Measurements from ENCODE around the gene SNX9. TPM values are rescaled to one million over a fixed set of nuclear protein-coding genes. Genes with fewer than 3 reads are reported as not detected.

The SNX9 gene
- total RNA-seq, 6 donors from 2014 or later, result 13.6 to 31.6 (median 19.0) TPM

- WGBS, 2 donors, result 81 to 92% methylated on average over 2 of the region's 2 CpGs
Observed at GRCh38 chr6:157808405-157808950, 14.6 kb upstream of the SNX9 start.

GRCh38 chr6:157809613-157810012 lies 13.4 kb upstream of the SNX9 start:
- Histone ChIP-seq H3K27ac (no peak overlapping the region), H3K36me3 (no peaks in the 10 kb centered on the region), H3K4me1 (peaks cover 0 to 2% (median 0%) of the 10 kb centered on the region in 4 donors), H3K4me3 (no peak overlapping the region), H3K9me3 (peaks cover 0 to 5% (median 2%) of the 10 kb centered on the region in 4 donors), H3K27me3 (no peaks in the 10 kb centered on the region)
- no peak for ATAC-seq (ENCODE audit: low FRiP score in 2 of 2)
- TF ChIP-seq POLR2A (IDR thresholded peaks at IDR 0.05) (no peak), POLR2AphosphoS5 (IDR thresholded peaks at IDR 0.05) (no peak), CTCF (IDR thresholded peaks at IDR 0.05) (no peak)
- 74 to 85% methylated on average over 1 of the region's 1 CpG for WGBS, 2 donors
- DNase-seq, result no peak

More at GRCh38 chr6:157808405-157808950, 14.6 kb upstream of the SNX9 start:
- ATAC-seq (ENCODE audit: low FRiP score in 2 of 2) (no peak), DNase-seq (no peak)
- H3K27ac ChIP-seq, result no peak overlapping the region
- no peak overlapping the region for H3K4me3 ChIP-seq
- no peaks in the 10 kb centered on the region for H3K27me3 ChIP-seq
- H3K4me1 ChIP-seq, result no peaks in the 10 kb centered on the region
- H3K9me3 ChIP-seq, result peaks cover 0 to 5% (median 2%) of the 10 kb centered on the region in 4 donors
- TF ChIP-seq POLR2A (IDR thresholded peaks at IDR 0.05) (no peak), CTCF (IDR thresholded peaks at IDR 0.05) (no peak), EP300 (IDR thresholded peaks at IDR 0.05) (no peak), POLR2AphosphoS5 (IDR thresholded peaks at IDR 0.05) (no peak)
- H3K36me3 ChIP-seq, result no peaks in the 10 kb centered on the region

GRCh38 chr6:157811137-157811475 lies 11.9 kb upstream of the SNX9 start:
- Histone ChIP-seq H3K27me3 (no peaks in the 10 kb centered on the region), H3K27ac (no peak overlapping the region), H3K36me3 (no peaks in the 10 kb centered on the region), H3K4me3 (no peak overlapping the region), H3K9me3 (peaks cover 0 to 5% (median 2%) of the 10 kb centered on the region in 4 donors), H3K4me1 (peaks cover 0 to 2% (median 0%) of the 10 kb centered on the region in 4 donors)
- TF ChIP-seq EP300 (IDR thresholded peaks at IDR 0.05) (no peak), CTCF (IDR thresholded peaks at IDR 0.05) (no peak), POLR2A (IDR thresholded peaks at IDR 0.05) (no peak), POLR2AphosphoS5 (IDR thresholded peaks at IDR 0.05) (no peak)
- ATAC-seq (ENCODE audit: low FRiP score in 2 of 2), result no peak
- DNase-seq, result no peak

- Histone ChIP-seq H3K4me1 (peaks cover 0 to 2% (median 0%) of the 10 kb centered on the region in 4 donors), H3K36me3 (no peaks in the 10 kb centered on the region), H3K4me3 (no peak overlapping the region), H3K9me3 (peaks cover 0 to 5% (median 2%) of the 10 kb centered on the region in 4 donors), H3K27me3 (no peaks in the 10 kb centered on the region), H3K27ac (no peak overlapping the region)
- ATAC-seq (ENCODE audit: low FRiP score in 2 of 2) (no peak), DNase-seq (no peak)
- TF ChIP-seq POLR2A (IDR thresholded peaks at IDR 0.05), result no peak
- no peak for TF ChIP-seq POLR2AphosphoS5 (IDR thresholded peaks at IDR 0.05)
- no peak for TF ChIP-seq CTCF (IDR thresholded peaks at IDR 0.05)
- no peak for TF ChIP-seq EP300 (IDR thresholded peaks at IDR 0.05)
- 89 to 97% methylated on average over 3 of the region's 3 CpGs for WGBS, 2 donors
Observed at GRCh38 chr6:157811476-157812173, 11.4 kb upstream of the SNX9 start.

Measured in upper lobe of left lung (tissue), 6 donors.